NOMO-1 treated with DMSO at 0.1 percent for 48 hours (cell line): Measurements from ENCODE around the gene CDK12.

Experiments
- DNase-seq: peaks from one replicate; lab custom pipeline; 2025; ENCODE audit not compliant: unreplicated experiment; lab: John Stamatoyannopoulos, UW

Gene CDK12

DNA sequence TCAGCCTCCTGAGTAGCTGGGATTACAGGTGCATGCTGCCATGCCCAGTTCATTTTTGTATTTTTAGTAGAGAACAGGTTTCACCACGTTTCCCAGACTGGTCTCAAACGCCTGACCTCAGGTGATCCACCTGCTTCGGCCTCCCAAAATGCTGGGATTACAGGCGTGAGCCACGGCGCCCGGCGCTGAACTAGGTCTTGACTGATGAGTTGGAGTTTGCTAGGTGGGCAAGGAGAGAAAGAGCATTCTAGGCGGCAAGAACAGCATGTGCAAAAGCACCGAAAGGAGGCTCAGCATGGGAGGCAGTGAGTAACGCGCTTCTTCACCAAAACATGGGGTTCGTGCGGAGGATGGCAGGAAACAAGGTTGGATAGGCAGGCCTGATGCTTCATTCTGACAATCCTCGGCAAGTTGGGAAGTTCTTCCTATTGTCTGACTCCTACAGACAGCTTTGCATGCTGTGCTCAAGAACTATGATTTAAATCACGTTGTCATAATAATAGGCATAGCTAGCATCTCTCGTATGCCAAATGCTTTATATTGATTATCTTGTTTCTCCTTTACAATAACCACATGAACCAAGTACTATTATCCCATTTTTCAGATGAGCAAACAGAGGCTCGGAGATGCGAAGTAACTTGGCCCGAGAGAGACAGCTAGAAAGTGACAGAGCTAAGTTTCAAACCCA, 119.9 kb downstream of the CDK12 start:
- DNase-seq, result no peak

DNA sequence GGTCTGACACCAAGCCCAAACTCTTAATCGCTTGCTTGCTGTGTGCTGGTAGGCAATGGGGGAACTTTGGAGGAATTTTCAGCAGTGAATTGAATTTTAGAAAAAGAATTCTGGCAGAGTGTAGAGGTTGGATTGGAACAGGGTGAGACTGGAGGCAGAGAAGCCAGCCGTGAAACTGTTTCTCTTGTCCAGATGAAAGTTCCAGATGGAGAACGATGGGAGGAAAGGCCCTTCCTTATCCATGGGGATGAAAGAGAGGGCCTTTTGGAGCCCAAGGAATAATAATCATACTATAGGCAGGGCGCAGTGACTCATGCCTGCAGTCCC, 120.4 kb downstream of the CDK12 start:
- DNase-seq, result no peak

DNA sequence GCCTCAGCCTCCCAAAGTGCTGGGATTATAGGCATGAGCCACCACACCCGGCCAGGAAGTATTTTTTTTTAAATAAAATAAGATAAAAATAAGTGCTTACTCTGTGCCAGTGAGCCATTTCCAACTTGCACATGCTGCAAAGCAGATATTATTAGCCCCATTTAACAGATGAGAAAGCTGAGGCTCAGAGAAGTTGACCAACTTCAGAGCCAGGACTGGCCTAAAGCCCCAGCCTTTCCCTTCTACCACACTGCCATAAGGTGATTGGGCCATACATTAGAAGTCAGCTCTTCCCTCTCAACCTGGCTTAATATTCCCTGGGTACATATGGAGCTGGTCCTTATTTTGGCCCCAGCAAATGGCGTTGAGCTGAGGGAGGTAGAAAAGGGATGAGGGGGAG, 121.4 kb downstream of the CDK12 start:
- no peak for DNase-seq
